ENCODE data around the gene AMOTL1. TPM values are rescaled to one million over a fixed set of nuclear protein-coding genes. Genes with fewer than 3 reads are reported as not detected.

The AMOTL1 gene
- polyA plus RNA-seq, 1 experiment = 43.7 TPM

GRCh38 chr11:94854770-94855633 is 86.8 kb downstream of the AMOTL1 start:
- Histone ChIP-seq H3K27me3 (ENCODE audit: control insufficient read depth, insufficient read depth, low read length) (no peaks in the 10 kb centered on the region), H3K27ac (ENCODE audit: low read depth, low read length) (no peak overlapping the region), H3K4me3 (ENCODE audit: low read depth, low read length) (no peak overlapping the region), H3K9me3 (ENCODE audit: control insufficient read depth, insufficient read depth, low read length) (no peaks in the 10 kb centered on the region)
- DNase-seq (ENCODE audit: low read depth, low spot score) = no peak
- TF ChIP-seq CTCF (IDR thresholded peaks at IDR 0.05; ENCODE audit: low read depth, low read length) = no peak
- ChIA-PET CTCF (no interaction called here), POLR2A (no interaction called here)

- no peak overlapping the region for H3K27ac ChIP-seq (ENCODE audit: low read depth, low read length)
- POLR2A ChIA-PET = no interaction called here
These were observed 87.5 kb downstream of the AMOTL1 start for GRCh38 chr11:94855666-94856065.

GRCh38 chr11:94856443-94856842 is 88.3 kb downstream of the AMOTL1 start:
- DNase-seq (ENCODE audit: low read depth, low spot score) = no peak
- Histone ChIP-seq H3K27me3 (ENCODE audit: control insufficient read depth, insufficient read depth, low read length) (no peaks in the 10 kb centered on the region), H3K9me3 (ENCODE audit: control insufficient read depth, insufficient read depth, low read length) (no peaks in the 10 kb centered on the region), H3K4me3 (ENCODE audit: low read depth, low read length) (no peak overlapping the region), H3K27ac (ENCODE audit: low read depth, low read length) (no peak overlapping the region)
- ChIA-PET POLR2A (no interaction called here), CTCF (interaction anchor here (1.2 to 3.2 kb wide), 2 partner anchors 71 to 233 kb away, joined by 4 to 10 read pairs; no protein-coding TSS in a partner anchor)
- no peak for TF ChIP-seq CTCF (IDR thresholded peaks at IDR 0.05; ENCODE audit: low read depth, low read length)

More at GRCh38 chr11:94855666-94856065, 87.5 kb downstream of the AMOTL1 start:
- no peak for DNase-seq (ENCODE audit: low read depth, low spot score)
- CTCF ChIA-PET = no interaction called here
- no peak for TF ChIP-seq CTCF (IDR thresholded peaks at IDR 0.05; ENCODE audit: low read depth, low read length)
- no peaks in the 10 kb centered on the region for H3K9me3 ChIP-seq (ENCODE audit: control insufficient read depth, insufficient read depth, low read length)
- no peaks in the 10 kb centered on the region for H3K27me3 ChIP-seq (ENCODE audit: control insufficient read depth, insufficient read depth, low read length)
- H3K4me3 ChIP-seq (ENCODE audit: low read depth, low read length) = no peak overlapping the region

- H3K9me3 ChIP-seq (ENCODE audit: control insufficient read depth, insufficient read depth, low read length) = no peaks in the 10 kb centered on the region
- no peak for TF ChIP-seq CTCF (IDR thresholded peaks at IDR 0.05; ENCODE audit: low read depth, low read length)
- H3K4me3 ChIP-seq (ENCODE audit: low read depth, low read length) = no peak overlapping the region
- no peaks in the 10 kb centered on the region for H3K27me3 ChIP-seq (ENCODE audit: control insufficient read depth, insufficient read depth, low read length)
- H3K27ac ChIP-seq (ENCODE audit: low read depth, low read length) = no peak overlapping the region
- ChIA-PET CTCF (interaction anchor here (0.9 to 3.2 kb wide), 4 partner anchors 70 to 234 kb away, joined by 3 to 10 read pairs (median 5); no protein-coding TSS in a partner anchor), POLR2A (no interaction called here)
- DNase-seq (ENCODE audit: low read depth, low spot score) = no peak
These were observed 89.2 kb downstream of the AMOTL1 start for GRCh38 chr11:94857337-94857736.

GRCh38 chr11:94858012-94858705 is 90.0 kb downstream of the AMOTL1 start:
- Histone ChIP-seq H3K9me3 (ENCODE audit: control insufficient read depth, insufficient read depth, low read length) (no peaks in the 10 kb centered on the region), H3K27ac (ENCODE audit: low read depth, low read length) (no peak overlapping the region), H3K27me3 (ENCODE audit: control insufficient read depth, insufficient read depth, low read length) (no peaks in the 10 kb centered on the region), H3K4me3 (ENCODE audit: low read depth, low read length) (no peak overlapping the region)
- TF ChIP-seq CTCF (IDR thresholded peaks at IDR 0.05; ENCODE audit: low read depth, low read length) = no peak
- no peak for DNase-seq (ENCODE audit: low read depth, low spot score)
- ChIA-PET CTCF (interaction anchor here (0.6 to 3.2 kb wide), 4 partner anchors 71 to 235 kb away, joined by 3 to 10 read pairs (median 4); no protein-coding TSS in a partner anchor), POLR2A (no interaction called here)

All from AG04450 (cell line).